DOHH2 (cell line): ENCODE data around the gene KIZ.

ENCODE experiments used
- H3F3A ChIP-seq: fragments of 200-600 bp; sonication (generic), shearing (Covaris generic); 2 replicates; pipeline ENCODE4 v1.6.0; 2016; ENCODE audit warnings: antibody characterized with exemption, mild to moderate bottlenecking; ENCODE audit not compliant: control insufficient read depth, insufficient read depth
- H3K27ac ChIP-seq: fragments of 200-600 bp; sonication (generic); 2 replicates; pipeline ENCODE4 v1.5.1; 2014; ENCODE audit warnings: low read depth, mild to moderate bottlenecking, low read length, moderate library complexity
- H3K27me3 ChIP-seq: fragments of 200-600 bp; sonication (generic); 2 replicates; pipeline ENCODE4 v1.6.1; 2014; ENCODE audit warnings: mild to moderate bottlenecking, low read length, mixed read lengths; ENCODE audit not compliant: control insufficient read depth
- H3K36me3 ChIP-seq: fragments of 200-600 bp; sonication (generic); 2 replicates; pipeline ENCODE4 v1.6.1; 2014; ENCODE audit warnings: mild to moderate bottlenecking, low read length, moderate library complexity, mixed read lengths; ENCODE audit not compliant: control insufficient read depth
- H3K4me1 ChIP-seq: fragments of 200-600 bp; sonication (generic); 2 replicates; pipeline ENCODE4 v1.6.1; 2014; ENCODE audit warnings: mild to moderate bottlenecking, low read length, mixed read lengths; ENCODE audit not compliant: control insufficient read depth
- H3K4me2 ChIP-seq: fragments of 200-600 bp; sonication (generic); 2 replicates; pipeline ENCODE4 v1.6.0; 2014; ENCODE audit warnings: mild to moderate bottlenecking, low read length, moderate library complexity
- H3K4me3 ChIP-seq: fragments of 200-600 bp; sonication (generic); 2 replicates; pipeline ENCODE4 v1.5.1; 2014; ENCODE audit warnings: mild to moderate bottlenecking, low read length, mixed read lengths
- H3K79me2 ChIP-seq: fragments of 200-600 bp; sonication (generic); 2 replicates; pipeline ENCODE4 v1.6.1; 2014; ENCODE audit warnings: mild to moderate bottlenecking, low read length, mixed read lengths; ENCODE audit not compliant: control insufficient read depth
- H3K9me2 ChIP-seq: fragments of 200-600 bp; sonication (generic); replicated peaks from 2 replicates; pipeline ENCODE4 v1.6.1; 2014; ENCODE audit warnings: mild to moderate bottlenecking, low read length, mixed read lengths; ENCODE audit not compliant: control insufficient read depth
- H3K9me3 ChIP-seq: fragments of 200-600 bp; sonication (generic); 2 replicates; pipeline ENCODE4 v1.6.1; 2014; ENCODE audit warnings: antibody characterized with exemption, low read length, mixed read lengths; ENCODE audit not compliant: control insufficient read depth, insufficient read depth
- H4K20me1 ChIP-seq: fragments of 200-600 bp; sonication (generic); 2 replicates; pipeline ENCODE4 v1.6.0; 2014; ENCODE audit warnings: low read depth, mild to moderate bottlenecking, antibody characterized with exemption, low read length, moderate library complexity; ENCODE audit not compliant: control insufficient read depth, insufficient read depth
- CTCF ChIP-seq: fragments of 200-600 bp; sonication (generic); IDR thresholded peaks from one replicate; pipeline ENCODE4 v1.5.1; 2014; ENCODE audit warnings: antibody characterized with exemption, mild to moderate bottlenecking, low read depth, low read length; ENCODE audit not compliant: poor library complexity, severe bottlenecking
- EZH2phosphoT487 ChIP-seq: fragments of 200-600 bp; sonication (generic); IDR thresholded peaks from 2 replicates; pipeline ENCODE4 v1.6.1; 2017; ENCODE audit warnings: borderline replicate concordance, mild to moderate bottlenecking, antibody characterized with exemption, low read length, moderate library complexity, mixed read lengths

KIZ gene

GRCh38 chr20:21225215-21225947 lies 99.5 kb downstream of the KIZ start:
- Histone ChIP-seq H3K4me1 (peaks cover 7% of the 10 kb centered on the region), H3K79me2 (no peaks in the 10 kb centered on the region), H4K20me1 (no peaks in the 10 kb centered on the region), H3K27me3 (no peaks in the 10 kb centered on the region), H3K9me2 (no peaks in the 10 kb centered on the region), H3K9me3 (no peaks in the 10 kb centered on the region), H3F3A (no peaks in the 10 kb centered on the region), H3K27ac (no peak overlapping the region), H3K36me3 (no peaks in the 10 kb centered on the region), H3K4me2 (no peak overlapping the region), H3K4me3 (no peak overlapping the region)
- TF ChIP-seq EZH2phosphoT487 (no peak), CTCF (no peak)

DNA sequence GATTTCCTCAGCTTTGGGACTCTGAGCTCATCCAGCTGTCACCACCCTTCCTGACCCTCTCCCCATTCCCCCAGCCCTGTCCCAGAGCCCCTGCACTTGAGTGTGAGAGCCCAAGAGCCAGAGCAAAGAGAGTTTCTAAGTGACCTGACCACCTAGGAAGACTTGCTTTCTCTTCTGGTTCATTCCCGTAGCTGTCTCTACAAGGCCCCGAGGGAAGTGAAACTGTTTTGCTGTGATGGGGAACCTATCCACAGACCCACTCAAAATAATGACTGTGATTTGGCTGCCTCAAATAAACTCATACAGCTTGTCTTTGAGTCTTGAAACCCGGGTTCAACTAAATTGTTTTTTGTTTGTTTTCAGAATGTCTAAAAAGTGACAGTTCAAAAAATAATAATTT lies 102.6 kb downstream of the KIZ start:
- Histone ChIP-seq H3K36me3 (no peaks in the 10 kb centered on the region), H3K27me3 (no peaks in the 10 kb centered on the region), H3K4me2 (no peak overlapping the region), H3K9me2 (no peaks in the 10 kb centered on the region), H3K79me2 (no peaks in the 10 kb centered on the region), H3K4me1 (peaks cover 7% of the 10 kb centered on the region), H3F3A (no peaks in the 10 kb centered on the region), H3K9me3 (no peaks in the 10 kb centered on the region), H3K27ac (no peak overlapping the region), H3K4me3 (no peak overlapping the region), H4K20me1 (no peaks in the 10 kb centered on the region)
- TF ChIP-seq EZH2phosphoT487 (no peak), CTCF (no peak)

- no peak overlapping the region for H3K27ac ChIP-seq
- no peaks in the 10 kb centered on the region for H3K9me2 ChIP-seq
- no peak overlapping the region for H3K4me2 ChIP-seq
- no peaks in the 10 kb centered on the region for H4K20me1 ChIP-seq
- no peaks in the 10 kb centered on the region for H3K36me3 ChIP-seq
- peaks cover 7% of the 10 kb centered on the region for H3K4me1 ChIP-seq
- no peaks in the 10 kb centered on the region for H3F3A ChIP-seq
- TF ChIP-seq CTCF (no peak), EZH2phosphoT487 (no peak)
- no peak overlapping the region for H3K4me3 ChIP-seq
- no peaks in the 10 kb centered on the region for H3K79me2 ChIP-seq
- no peaks in the 10 kb centered on the region for H3K27me3 ChIP-seq
- no peaks in the 10 kb centered on the region for H3K9me3 ChIP-seq
Observed at GRCh38 chr20:21229163-21229562, 103.3 kb downstream of the KIZ start.
